Heart left ventricle (tissue), 16 donors: ENCODE data around the gene FHL2. TPM values are rescaled to one million over a fixed set of nuclear protein-coding genes. Genes with fewer than 3 reads are reported as not detected.

Experiments used
- ATAC-seq, 4 donors: fragments of 200-7000 bp; cut with Tn5 transposase; one replicate each; pipeline ENCODE4 v1.9.1; 2020 to 2022; ENCODE audit warnings: moderate library complexity in 4 of 4, mild to moderate bottlenecking in 3 of 4, moderate number of reproducible peaks in 1 of 4
- DNase-seq, 5 donors: peaks; one replicate each; pipeline ENCODE4 v3.0.0-alpha.2; 2020
- H3K27ac ChIP-seq, 12 donors: fragments of 200-600 bp; sonication (generic) in 4 of 12; one replicate each; pipeline versions ENCODE4 v1.5.0 to v1.8.0; 2016 to 2022; ENCODE audit warnings: mild to moderate bottlenecking in 2 of 12
- H3K27me3 ChIP-seq, 9 donors: fragments of 200-600 bp; sonication (generic) in 2 of 9; one replicate each; pipeline versions ENCODE4 v1.5.1 to v1.8.0; 2016 to 2022; ENCODE audit warnings: mild to moderate bottlenecking in 3 of 9
- H3K36me3 ChIP-seq, 9 donors: fragments of 200-600 bp; sonication (generic) in 2 of 9; one replicate each; pipeline versions ENCODE4 v1.5.0 to v1.8.0; 2018 to 2022; ENCODE audit warnings: mild to moderate bottlenecking in 2 of 9
- H3K4me1 ChIP-seq, 12 donors: fragments of 200-600 bp; sonication (generic) in 4 of 12; one replicate each; pipeline versions ENCODE4 v1.5.0 to v1.8.0; 2016 to 2022; ENCODE audit warnings: mild to moderate bottlenecking in 3 of 12
- H3K4me3 ChIP-seq, 12 donors: fragments of 200-600 bp; sonication (generic) in 4 of 12; one replicate each; pipeline versions ENCODE4 v1.5.0 to v1.8.0; 2017 to 2022; ENCODE audit warnings: mild to moderate bottlenecking in 9 of 12, moderate library complexity in 4 of 12
- H3K9me3 ChIP-seq, 12 donors: fragments of 200-600 bp; sonication (generic) in 4 of 12; one replicate each; pipeline versions ENCODE4 v1.5.0 to v1.8.0; 2016 to 2022; ENCODE audit warnings: mild to moderate bottlenecking in 1 of 12
- POLR2A ChIP-seq, 2 donors: fragments of 450-650 bp; IDR thresholded peaks; one replicate each; pipeline ENCODE4 v1.6.1; 2017; ENCODE audit warnings: antibody characterized with exemption in 2 of 2, mild to moderate bottlenecking in 2 of 2, moderate library complexity in 2 of 2
- WGBS, 4 donors: extraction: QIAGEN DNeasy Blood & Tissue Kit in 2 of 4; methylation state at CpG; one replicate each; pipeline versions ENCODE4 v1.1.5 to v1.1.7; 2013 to 2018; 5-methylcytosine and 5-hydroxymethylcytosine counted together
- intact Hi-C, 10 donors: fragments of 100-400 bp; cut with DNase I; formaldehyde crosslinking; loops; one replicate each; pipeline versions ENCODE4 v1.11.1 to v1.14.2; 2022
- polyA plus RNA-seq, 2 donors: library from polyadenylated mRNA; stranded (reverse); fragments of 200-250 nt; gene quantifications; one replicate each; pipeline ENCODE4 v1.2.3, GENCODE V29; 2013
- total RNA-seq, 9 donors: library from RNA; depleted of rRNA in 2 of 9; stranded (reverse); fragments of >200 nt in 2 of 9; fragmentation: NEBNext Ultra II Directional in 3 of 9; extraction: Animal tissue kit (Norgen Biotek cat#: 25700) in 3 of 9; gene quantifications; one replicate each; pipeline versions ENCODE4 v1.1.0 to v1.2.4, GENCODE V29; 2016 to 2023
- TF ChIP-seq, protein P1 (sequence below), 12 donors: fragments of 200-600 bp; sonication (generic) in 4 of 12; IDR thresholded peaks; one replicate each; pipeline versions ENCODE4 v1.5.0 to v1.8.0; 2018 to 2022; ENCODE audit warnings: antibody characterized with exemption in 12 of 12, mild to moderate bottlenecking in 5 of 12
- donor health status: ischemic (EF 13 %, LVEDD 7.1; RV severe dilation, severe dysfunction).
- donor health status: healthy with polysubstance abuse.
- donor health status: DM: no; HTN: yes; CAD: no.
- donor health status: DM: no; HTN: no; CAD: no.
- donor health status: ischemic (EF 25% LVEDD 6.9; RV normal size, moderate dysfunction).
- donor health status: ischemic (EF 25% LVEDD 5.7; RV mildly dilated, moderate dysfunction).
- donor health status: healthy.
- donor health status: DM: yes; HTN: yes; CAD: no.
- donor health status: ischemic (EF 35%, LVEDD 5.7; RV mildly dilated, moderate dysfunction).
- donor health status: nonischemic (EF 11% LVEDD 7.7; RV severe dilation, severe dysfunction).
- donor health status: DM: yes; HTN: yes; CAD: no.
- donor health status: PGD.
- donor health status: ischemic (EF 29% LVEDD 5.4; RV normal size, mild dysfunction).
- donor health status: nonischemic (EF 23%, LVEDD 6.1; RV moderate dilation, normal function).

Gene FHL2
- total and polyA plus RNA-seq, 11 donors: 649 to 4,692 (median 1,165) TPM

DNA sequence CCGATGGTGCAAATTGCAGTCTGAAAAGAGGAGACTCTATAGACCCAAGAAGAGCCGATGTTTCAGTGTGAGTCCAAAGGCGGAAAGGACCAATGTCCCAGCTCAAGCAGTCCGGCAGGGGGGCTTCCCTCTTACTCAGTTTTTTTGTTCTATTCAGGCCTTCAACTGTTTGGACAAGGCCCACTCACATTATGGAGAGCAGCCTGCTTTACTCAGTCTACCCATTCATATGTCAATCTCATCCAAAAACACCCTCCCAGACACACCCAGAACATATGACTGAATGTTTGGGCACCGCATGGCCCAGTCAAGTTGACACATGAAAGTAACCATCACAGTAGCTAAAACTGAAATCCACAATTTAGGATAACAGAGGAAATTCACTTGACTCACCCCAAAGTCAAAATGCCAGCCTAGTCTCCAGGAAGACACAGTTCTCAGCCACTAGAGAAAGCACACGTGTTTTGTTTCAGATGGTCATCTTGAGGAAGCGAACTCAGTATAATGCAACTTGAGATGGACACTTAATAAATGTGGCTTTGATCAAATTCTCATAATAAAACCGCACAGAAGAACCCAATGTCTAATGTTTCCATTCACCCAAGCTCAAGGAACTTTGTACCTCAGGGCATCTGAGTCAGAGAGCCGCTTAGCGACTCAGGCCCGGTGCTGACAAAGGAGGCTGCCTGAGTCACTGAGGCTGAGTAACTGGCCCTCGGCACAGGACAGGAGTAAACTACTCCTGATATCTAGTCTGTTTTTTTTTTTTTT lies 2.4 kb downstream of the FHL2 start:
- peaks cover 0 to 85% (median 32%) of the 10 kb centered on the region in 12 donors for H3K4me1 ChIP-seq
- 65 to 70% (median 67%) methylated on average over 12 of the region's 12 CpGs for WGBS, 4 donors
- ATAC-seq (peak in 1 of 4 donors; percentile 8), DNase-seq (peak in 2 of 5 donors; percentile 43 to 66)
- H3K27me3 ChIP-seq: peaks cover 0 to 22% (median 0%) of the 10 kb centered on the region in 9 donors
- peak overlapping the region; percentile 31 to 96 (median 86) for H3K27ac ChIP-seq
- peak overlapping the region in 9 of 12 donors; percentile 62 to 80 (median 70) for H3K4me3 ChIP-seq
- H3K36me3 ChIP-seq: peaks cover 0 to 43% (median 6%) of the 10 kb centered on the region in 9 donors
- TF ChIP-seq, protein P1, sequence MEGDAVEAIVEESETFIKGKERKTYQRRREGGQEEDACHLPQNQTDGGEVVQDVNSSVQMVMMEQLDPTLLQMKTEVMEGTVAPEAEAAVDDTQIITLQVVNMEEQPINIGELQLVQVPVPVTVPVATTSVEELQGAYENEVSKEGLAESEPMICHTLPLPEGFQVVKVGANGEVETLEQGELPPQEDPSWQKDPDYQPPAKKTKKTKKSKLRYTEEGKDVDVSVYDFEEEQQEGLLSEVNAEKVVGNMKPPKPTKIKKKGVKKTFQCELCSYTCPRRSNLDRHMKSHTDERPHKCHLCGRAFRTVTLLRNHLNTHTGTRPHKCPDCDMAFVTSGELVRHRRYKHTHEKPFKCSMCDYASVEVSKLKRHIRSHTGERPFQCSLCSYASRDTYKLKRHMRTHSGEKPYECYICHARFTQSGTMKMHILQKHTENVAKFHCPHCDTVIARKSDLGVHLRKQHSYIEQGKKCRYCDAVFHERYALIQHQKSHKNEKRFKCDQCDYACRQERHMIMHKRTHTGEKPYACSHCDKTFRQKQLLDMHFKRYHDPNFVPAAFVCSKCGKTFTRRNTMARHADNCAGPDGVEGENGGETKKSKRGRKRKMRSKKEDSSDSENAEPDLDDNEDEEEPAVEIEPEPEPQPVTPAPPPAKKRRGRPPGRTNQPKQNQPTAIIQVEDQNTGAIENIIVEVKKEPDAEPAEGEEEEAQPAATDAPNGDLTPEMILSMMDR (IDR thresholded peaks at IDR 0.05): no peak
- TF ChIP-seq POLR2A (IDR thresholded peaks at IDR 0.05): no peak
- intact Hi-C loops: no loop called here
- H3K9me3 ChIP-seq: no peaks in the 10 kb centered on the region

DNA sequence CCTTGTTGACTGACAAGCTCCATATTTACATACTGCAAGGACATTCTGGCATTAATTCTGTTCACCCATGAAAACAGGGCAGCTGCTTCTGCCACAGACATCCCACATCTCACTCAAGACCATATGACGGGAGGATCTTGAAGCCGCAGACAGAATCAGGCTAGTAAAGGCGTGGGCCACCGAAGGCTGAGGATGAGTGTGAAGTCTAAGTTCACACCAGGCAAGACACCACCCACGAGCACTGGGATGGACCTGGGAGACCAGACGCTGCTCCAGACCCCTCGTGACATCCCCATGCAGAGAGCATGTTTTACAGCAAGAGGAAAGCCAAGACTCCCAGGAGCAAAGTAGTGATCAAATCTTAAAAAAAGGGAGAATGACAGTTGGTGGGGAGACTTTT lies 3.2 kb downstream of the FHL2 start:
- Histone ChIP-seq H3K4me1 (peaks cover 0 to 85% (median 35%) of the 10 kb centered on the region in 12 donors), H3K36me3 (peaks cover 0 to 46% (median 6%) of the 10 kb centered on the region in 9 donors), H3K27ac (peak overlapping the region in 11 of 12 donors; percentile 17 to 96 (median 84)), H3K4me3 (peak overlapping the region in 4 of 12 donors; percentile 66 to 80 (median 79)), H3K27me3 (peaks cover 0 to 22% (median 0%) of the 10 kb centered on the region in 9 donors), H3K9me3 (no peaks in the 10 kb centered on the region)
- ATAC-seq (no peak), DNase-seq (peak in 1 of 5 donors; percentile 51)
- intact Hi-C loops: no loop called here
- 46 to 63% (median 52%) methylated on average over 7 of the region's 7 CpGs for whole genome bisulfite sequencing, 4 donors
- TF ChIP-seq POLR2A (IDR thresholded peaks at IDR 0.05): no peak
- TF ChIP-seq, protein P1 (IDR thresholded peaks at IDR 0.05): no peak

DNA sequence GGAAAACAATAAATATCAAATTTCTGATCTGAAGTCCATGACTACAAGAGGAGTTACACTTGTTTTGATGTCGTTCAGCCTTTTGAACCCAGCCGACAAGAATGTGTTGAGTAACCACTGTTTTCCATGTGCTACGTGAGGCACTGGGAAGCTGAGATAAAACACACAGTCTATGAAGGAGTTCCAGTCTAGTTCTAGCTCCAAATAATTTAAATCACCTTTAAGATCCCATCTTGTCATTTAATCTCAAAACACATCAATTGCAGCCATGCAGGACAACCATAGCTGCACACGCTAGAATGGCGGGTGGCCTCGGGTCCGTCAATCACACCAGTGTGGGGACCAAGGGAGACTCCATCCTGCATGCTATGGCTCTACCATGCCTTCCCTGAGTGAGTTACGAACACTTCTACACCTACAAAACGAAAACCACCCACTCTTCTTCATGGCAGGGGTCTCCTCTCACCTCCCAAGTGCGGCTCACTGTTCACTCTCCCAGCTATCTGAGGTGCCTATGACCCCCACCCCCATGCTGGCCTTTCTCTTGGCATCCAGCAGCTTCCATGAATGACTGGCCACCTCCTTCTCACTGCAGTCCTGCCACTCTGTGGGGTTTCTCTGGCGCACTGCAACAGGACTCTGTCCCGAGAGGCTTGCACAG lies 3.8 kb downstream of the FHL2 start:
- DNase-seq: peak in 1 of 5 donors; percentile 48
- Histone ChIP-seq H3K4me3 (peak overlapping the region in 3 of 12 donors; percentile 78 to 80 (median 80)), H3K27ac (peak overlapping the region in 11 of 12 donors; percentile 17 to 96 (median 84)), H3K36me3 (peaks cover 0 to 50% (median 8%) of the 10 kb centered on the region in 9 donors), H3K9me3 (no peaks in the 10 kb centered on the region), H3K27me3 (peaks cover 0 to 22% (median 0%) of the 10 kb centered on the region in 9 donors), H3K4me1 (peaks cover 0 to 89% (median 35%) of the 10 kb centered on the region in 12 donors)
- TF ChIP-seq POLR2A (IDR thresholded peaks at IDR 0.05): no peak
- TF ChIP-seq, protein P1 (IDR thresholded peaks at IDR 0.05): no peak
- intact Hi-C loops: no loop called here
- WGBS, 4 donors: 57 to 67% (median 66%) methylated on average over 12 of the region's 12 CpGs
- peak in 2 of 4 donors; percentile 1 to 3 for ATAC-seq
